Gastroesophageal sphincter (tissue), 4 donors: ENCODE results near the gene HIVEP3. TPM values are rescaled to one million over a fixed set of nuclear protein-coding genes. Genes with fewer than 3 reads are reported as not detected.

Experiments used
- ATAC-seq: fragments of 150-250 bp; one replicate; pipeline ENCODE4 v1.9.1; 2016; ENCODE audit warnings: mild to moderate bottlenecking, moderate library complexity
- H3K27ac ChIP-seq, 4 donors: fragments of 200-600 bp; sonication (generic) in 3 of 4; 1 replicate in 3 of 4; 2 replicates in 1 of 4; pipeline ENCODE4 v1.5.1; 2016 to 2019
- H3K27me3 ChIP-seq: fragments of 200-600 bp; sonication (generic); one replicate; pipeline ENCODE4 v1.5.1; 2019
- H3K36me3 ChIP-seq, 2 donors: fragments of 200-600 bp; sonication (generic); one replicate each; pipeline ENCODE4 v1.5.1; 2019; ENCODE audit warnings: control low read depth in 1 of 2
- H3K4me1 ChIP-seq, 3 donors: fragments of 200-600 bp; sonication (generic); 1 replicate in 2 of 3; 2 replicates in 1 of 3; pipeline ENCODE4 v1.5.1; 2016 to 2019; ENCODE audit warnings: control low read depth in 2 of 3
- H3K4me3 ChIP-seq, 2 donors: fragments of 200-600 bp; sonication (generic); one replicate each; pipeline ENCODE4 v1.5.1; 2019; ENCODE audit warnings: mild to moderate bottlenecking in 1 of 2, moderate library complexity in 1 of 2
- H3K9me3 ChIP-seq, 3 donors: fragments of 200-600 bp; sonication (generic); one replicate each; pipeline ENCODE4 v1.5.1; 2017 to 2019; ENCODE audit warnings: control low read depth in 2 of 3
- CTCF ChIP-seq, 4 experiments: fragments of 200-600 bp in 2 of 4; fragments of 450-650 bp in 2 of 4; sonication (generic) in 1 of 4; IDR thresholded peaks; one replicate each; pipeline ENCODE4 v1.5.1; 2017 to 2019; ENCODE audit warnings: antibody characterized with exemption in 4 of 4, mild to moderate bottlenecking in 2 of 4, moderate library complexity in 2 of 4
- EP300 ChIP-seq: sonication (generic); formaldehyde crosslinking; IDR thresholded peaks from one replicate; pipeline ENCODE4 v1.6.1; 2017; ENCODE audit warnings: antibody characterized with exemption, mild to moderate bottlenecking
- POLR2A ChIP-seq, 2 donors: fragments of 450-650 bp; IDR thresholded peaks; one replicate each; pipeline ENCODE4 v1.6.1; 2017; ENCODE audit warnings: antibody characterized with exemption in 2 of 2, mild to moderate bottlenecking in 2 of 2, moderate library complexity in 1 of 2
- POLR2AphosphoS5 ChIP-seq: sonication (generic); formaldehyde crosslinking; IDR thresholded peaks from one replicate; pipeline ENCODE4 v1.6.1; 2017; ENCODE audit warnings: antibody characterized with exemption
- WGBS, 2 donors: methylation state at CpG; one replicate each; pipeline ENCODE4 v1.1.5; 2018; ENCODE audit warnings: low coverage in 1 of 2; 5-methylcytosine and 5-hydroxymethylcytosine counted together
- total RNA-seq, 4 donors: library from RNA; depleted of rRNA; stranded (reverse); fragments of >200 nt; gene quantifications; one replicate each; pipeline ENCODE4 v1.1.0, GENCODE V29; 2016

HIVEP3 gene
- total RNA-seq, 4 donors from 2014 or later, result 1.9 to 3.8 (median 2.8) TPM

DNA sequence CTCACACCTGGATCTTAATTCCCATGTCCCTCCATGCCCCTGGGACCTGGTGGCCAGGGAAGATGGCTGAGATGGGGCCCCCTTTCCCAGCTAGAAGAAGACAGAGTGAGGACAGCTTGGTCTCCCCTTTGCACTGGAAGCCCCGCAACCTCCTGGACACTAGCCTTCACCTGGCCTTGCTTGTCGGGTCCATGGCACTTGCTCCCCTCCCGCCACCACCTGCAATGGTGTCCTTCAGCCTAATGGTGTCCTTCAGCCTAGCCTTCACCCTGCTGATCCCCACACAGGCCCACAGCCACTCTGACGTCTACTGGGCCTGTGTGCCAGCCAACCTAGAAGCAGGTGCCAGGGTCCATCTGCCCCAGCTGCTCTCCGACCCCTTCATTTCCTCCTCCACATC is 388.3 kb downstream of the HIVEP3 start:
- H3K27ac ChIP-seq, result no peak overlapping the region
- no peak for ATAC-seq
- 100% methylated on average over 1 to 3 of the region's 5 CpGs for WGBS, 2 donors
- H3K4me1 ChIP-seq, result no peaks in the 10 kb centered on the region
- no peak overlapping the region for H3K4me3 ChIP-seq
- no peaks in the 10 kb centered on the region for H3K36me3 ChIP-seq
- TF ChIP-seq EP300, result no peak
- TF ChIP-seq POLR2A (IDR thresholded peaks at IDR 0.05), result no peak
- no peak for TF ChIP-seq POLR2AphosphoS5
- no peak for TF ChIP-seq CTCF (IDR thresholded peaks at IDR 0.05)
- H3K27me3 ChIP-seq, result no peaks in the 10 kb centered on the region
- H3K9me3 ChIP-seq, result no peaks in the 10 kb centered on the region

DNA sequence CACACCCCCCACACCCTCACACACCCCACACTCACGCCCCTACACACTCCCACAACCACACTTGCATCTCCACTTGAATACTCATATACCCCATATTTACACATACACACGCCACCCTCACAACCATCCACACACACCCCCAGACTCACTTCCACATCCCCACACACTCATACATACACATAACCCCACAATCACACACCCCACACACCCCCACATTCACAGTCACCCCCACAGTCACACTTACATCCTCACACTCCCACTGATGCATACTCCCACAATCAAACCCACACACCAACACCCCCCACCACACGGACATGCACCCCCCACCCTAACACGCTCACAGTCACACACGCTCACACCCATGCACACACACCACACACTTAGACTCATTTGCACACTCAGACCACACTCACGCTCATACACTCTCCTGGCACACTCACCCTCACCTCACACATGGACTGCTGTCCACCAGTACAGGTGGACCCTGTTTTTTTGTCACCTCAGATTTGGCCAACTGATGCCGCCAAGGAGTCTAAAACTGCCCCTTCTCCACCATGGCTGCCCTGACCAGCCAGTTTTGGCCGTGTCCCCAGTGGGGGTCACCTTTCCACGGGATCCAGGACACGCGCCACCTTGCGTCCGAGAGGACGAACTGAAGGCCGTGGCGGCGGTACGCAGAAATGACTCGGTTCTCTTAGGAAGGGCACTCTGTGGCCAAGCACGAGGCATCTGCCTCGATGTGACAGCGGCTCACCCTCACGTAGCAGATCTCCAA is 388.9 kb downstream of the HIVEP3 start:
- Histone ChIP-seq H3K4me3 (no peak overlapping the region), H3K4me1 (no peaks in the 10 kb centered on the region), H3K9me3 (no peaks in the 10 kb centered on the region), H3K27me3 (no peaks in the 10 kb centered on the region), H3K36me3 (no peaks in the 10 kb centered on the region), H3K27ac (no peak overlapping the region)
- TF ChIP-seq CTCF (IDR thresholded peaks at IDR 0.05) (no peak), POLR2A (IDR thresholded peaks at IDR 0.05) (no peak), POLR2AphosphoS5 (no peak), EP300 (no peak)
- 73 to 87% methylated on average over 8 to 15 of the region's 23 CpGs for WGBS, 2 donors
- no peak for ATAC-seq

DNA sequence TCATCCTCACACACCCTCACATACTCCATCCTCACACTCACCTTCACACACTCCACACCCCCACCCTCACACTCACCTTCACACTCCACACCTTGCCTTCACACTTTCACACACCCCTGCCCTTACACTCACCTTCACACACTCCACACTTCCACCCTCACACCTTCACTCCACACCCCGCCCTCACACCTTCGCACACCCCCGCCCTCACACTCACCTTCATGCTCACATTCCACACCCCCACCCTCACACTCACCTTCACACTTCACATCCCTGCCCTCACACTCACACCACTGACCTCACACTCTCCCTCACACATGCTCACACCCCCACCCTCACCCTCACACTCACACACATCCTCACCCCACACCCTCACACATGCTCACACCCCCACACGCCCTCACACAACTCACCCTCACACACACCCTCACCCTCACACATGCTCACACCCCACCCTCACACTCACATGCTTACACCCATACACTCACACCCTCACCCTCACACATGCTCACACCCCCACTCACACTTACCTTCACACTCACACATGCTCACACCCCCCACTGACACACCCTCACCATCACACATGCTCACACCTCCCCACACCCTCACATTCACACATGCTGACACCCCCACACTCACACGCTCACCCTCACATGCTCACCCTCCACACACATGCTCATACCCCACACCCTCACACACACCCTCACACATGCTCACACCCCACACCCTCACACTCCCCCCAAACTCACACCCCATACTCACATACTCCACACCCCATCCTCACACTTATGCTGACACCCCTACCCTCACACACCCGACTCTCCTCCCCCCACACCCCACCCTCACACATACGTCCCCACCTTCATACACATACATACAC is 389.8 kb downstream of the HIVEP3 start:
- Histone ChIP-seq H3K4me3 (no peak overlapping the region), H3K4me1 (no peaks in the 10 kb centered on the region), H3K9me3 (no peaks in the 10 kb centered on the region), H3K27me3 (no peaks in the 10 kb centered on the region), H3K27ac (no peak overlapping the region), H3K36me3 (no peaks in the 10 kb centered on the region)
- ATAC-seq, result no peak
- WGBS, 2 donors, result 66 to 72% methylated on average over 4 to 7 of the region's 7 CpGs
- TF ChIP-seq POLR2AphosphoS5, result no peak
- TF ChIP-seq EP300, result no peak
- no peak for TF ChIP-seq CTCF (IDR thresholded peaks at IDR 0.05)
- TF ChIP-seq POLR2A (IDR thresholded peaks at IDR 0.05), result no peak

GRCh38 chr1:41528106-41528505 is 390.6 kb downstream of the HIVEP3 start:
- no peaks in the 10 kb centered on the region for H3K36me3 ChIP-seq
- 97 to 100% methylated on average over 1 to 3 of the region's 3 CpGs for WGBS, 2 donors
- no peaks in the 10 kb centered on the region for H3K27me3 ChIP-seq
- no peak for TF ChIP-seq POLR2AphosphoS5
- no peak for TF ChIP-seq POLR2A (IDR thresholded peaks at IDR 0.05)
- no peak for TF ChIP-seq CTCF (IDR thresholded peaks at IDR 0.05)
- no peak for TF ChIP-seq EP300
- H3K9me3 ChIP-seq, result no peaks in the 10 kb centered on the region
- H3K27ac ChIP-seq, result no peak overlapping the region
- H3K4me1 ChIP-seq, result no peaks in the 10 kb centered on the region
- ATAC-seq, result no peak
- H3K4me3 ChIP-seq, result no peak overlapping the region
